ENCODE data around the gene ICAM2.

DNA sequence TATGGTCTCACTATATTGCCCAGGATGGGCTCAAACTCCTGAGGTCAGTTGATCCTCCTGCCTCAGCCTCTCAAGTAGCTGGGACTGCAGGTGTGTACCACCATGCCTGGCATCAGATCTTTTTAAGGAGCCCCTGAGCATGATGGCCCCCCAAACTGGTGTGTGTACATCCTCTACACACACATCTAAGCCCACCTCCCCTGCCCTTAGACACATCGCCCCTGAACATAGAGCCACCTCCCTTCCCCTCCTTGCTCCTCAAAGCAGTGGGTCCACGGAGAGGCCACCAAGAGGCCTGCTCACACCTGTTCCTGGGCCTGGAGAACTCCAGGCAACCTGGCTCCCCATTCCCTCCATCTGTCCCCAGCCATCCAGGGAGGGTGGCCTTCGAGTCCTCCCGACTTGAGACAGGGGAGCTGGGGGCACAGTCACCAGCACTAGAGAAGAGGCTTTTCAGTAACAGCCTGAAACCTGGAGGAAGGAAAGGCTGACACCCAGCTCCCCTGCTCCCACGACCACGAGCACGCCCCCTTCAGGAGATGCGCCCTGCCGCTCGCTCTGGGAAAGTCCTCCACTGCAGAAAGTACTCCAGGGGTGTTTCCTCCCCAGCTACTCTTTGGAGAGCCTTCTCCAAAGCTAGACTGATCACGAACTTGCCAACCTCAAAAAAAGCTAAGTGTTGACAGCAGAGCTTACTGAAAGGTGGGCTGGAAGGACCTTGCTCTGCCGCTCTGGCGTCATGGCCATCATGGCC is 34.9 kb downstream of the ICAM2 start:
- TF ChIP-seq, protein P1, sequence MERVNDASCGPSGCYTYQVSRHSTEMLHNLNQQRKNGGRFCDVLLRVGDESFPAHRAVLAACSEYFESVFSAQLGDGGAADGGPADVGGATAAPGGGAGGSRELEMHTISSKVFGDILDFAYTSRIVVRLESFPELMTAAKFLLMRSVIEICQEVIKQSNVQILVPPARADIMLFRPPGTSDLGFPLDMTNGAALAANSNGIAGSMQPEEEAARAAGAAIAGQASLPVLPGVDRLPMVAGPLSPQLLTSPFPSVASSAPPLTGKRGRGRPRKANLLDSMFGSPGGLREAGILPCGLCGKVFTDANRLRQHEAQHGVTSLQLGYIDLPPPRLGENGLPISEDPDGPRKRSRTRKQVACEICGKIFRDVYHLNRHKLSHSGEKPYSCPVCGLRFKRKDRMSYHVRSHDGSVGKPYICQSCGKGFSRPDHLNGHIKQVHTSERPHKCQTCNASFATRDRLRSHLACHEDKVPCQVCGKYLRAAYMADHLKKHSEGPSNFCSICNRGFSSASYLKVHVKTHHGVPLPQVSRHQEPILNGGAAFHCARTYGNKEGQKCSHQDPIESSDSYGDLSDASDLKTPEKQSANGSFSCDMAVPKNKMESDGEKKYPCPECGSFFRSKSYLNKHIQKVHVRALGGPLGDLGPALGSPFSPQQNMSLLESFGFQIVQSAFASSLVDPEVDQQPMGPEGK (CRISPR knock-in tag; IDR thresholded peaks at IDR 0.05; ENCODE audit: borderline replicate concordance), result no peak
- TF ChIP-seq OSR1 (CRISPR knock-in tag; IDR thresholded peaks at IDR 0.05), result no peak
- TF ChIP-seq CSDC2 (CRISPR knock-in tag; IDR thresholded peaks at IDR 0.05), result no peak
- no peak for TF ChIP-seq TOX (CRISPR knock-in tag; IDR thresholded peaks at IDR 0.05; ENCODE audit: borderline replicate concordance)
- no peak for TF ChIP-seq ARNTL (CRISPR knock-in tag; IDR thresholded peaks at IDR 0.05; ENCODE audit: borderline replicate concordance, low read depth)

Data from SK-N-SH treated with all-trans-retinoic acid at 6 μM for 48 hours (cell line).